Neuron (in vitro differentiated cells): Measurements from ENCODE around the gene TMEM260.

ENCODE experiments used
- H2AFZ ChIP-seq: one replicate; pipeline ENCODE4 v1.6.1; 2013; ENCODE audit warnings: low read depth, mild to moderate bottlenecking, inconsistent platforms, low read length, moderate library complexity
- H3K27me3 ChIP-seq: one replicate; pipeline ENCODE4 v1.6.1; 2013; ENCODE audit warnings: low read length; ENCODE audit not compliant: insufficient read depth
- H3K36me3 ChIP-seq: one replicate; pipeline ENCODE4 v1.6.1; 2013; ENCODE audit warnings: low read length; ENCODE audit not compliant: insufficient read depth
- H3K4me1 ChIP-seq: one replicate; pipeline ENCODE4 v1.6.1; 2013; ENCODE audit warnings: low read length; ENCODE audit not compliant: insufficient read depth
- H3K4me3 ChIP-seq: 2 replicates; pipeline ENCODE4 v1.5.1; 2013; ENCODE audit warnings: mild to moderate bottlenecking, low read length, moderate library complexity
- H3K9me3 ChIP-seq: one replicate; pipeline ENCODE4 v1.6.1; 2013; ENCODE audit warnings: low read length

Gene TMEM260

GRCh38 chr14:56630707-56631106 is 51.1 kb downstream of the TMEM260 start:
- no peak overlapping the region for H3K4me3 ChIP-seq
- no peaks in the 10 kb centered on the region for H3K4me1 ChIP-seq
- no peaks in the 10 kb centered on the region for H3K27me3 ChIP-seq
- H3K36me3 ChIP-seq = peaks cover 53% of the 10 kb centered on the region
- no peak overlapping the region for H2AFZ ChIP-seq
- peaks cover 9% of the 10 kb centered on the region for H3K9me3 ChIP-seq

DNA sequence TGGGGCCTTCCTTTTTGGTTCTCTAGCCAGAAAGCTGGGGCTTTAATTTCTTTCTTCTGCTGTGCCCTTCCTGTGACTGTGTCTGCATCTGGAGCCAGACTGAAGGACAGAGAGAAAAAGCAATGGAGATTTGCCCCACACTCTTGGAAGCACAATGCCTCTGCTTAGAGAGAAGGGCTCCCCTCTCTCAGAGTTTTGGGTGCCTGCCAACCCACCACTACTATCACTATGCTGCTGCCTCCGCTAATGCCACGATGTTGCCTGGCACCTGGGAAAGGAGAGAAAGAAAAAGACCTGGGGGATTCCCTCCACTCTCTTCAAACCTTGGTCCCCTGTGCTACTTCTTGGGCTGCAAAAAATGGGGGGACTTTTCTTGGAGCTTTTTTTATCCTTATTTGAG is 52.6 kb downstream of the TMEM260 start:
- Histone ChIP-seq H3K36me3 (peaks cover 65% of the 10 kb centered on the region), H3K27me3 (no peaks in the 10 kb centered on the region), H3K4me3 (no peak overlapping the region), H3K9me3 (peaks cover 19% of the 10 kb centered on the region), H2AFZ (no peak overlapping the region), H3K4me1 (no peaks in the 10 kb centered on the region)

DNA sequence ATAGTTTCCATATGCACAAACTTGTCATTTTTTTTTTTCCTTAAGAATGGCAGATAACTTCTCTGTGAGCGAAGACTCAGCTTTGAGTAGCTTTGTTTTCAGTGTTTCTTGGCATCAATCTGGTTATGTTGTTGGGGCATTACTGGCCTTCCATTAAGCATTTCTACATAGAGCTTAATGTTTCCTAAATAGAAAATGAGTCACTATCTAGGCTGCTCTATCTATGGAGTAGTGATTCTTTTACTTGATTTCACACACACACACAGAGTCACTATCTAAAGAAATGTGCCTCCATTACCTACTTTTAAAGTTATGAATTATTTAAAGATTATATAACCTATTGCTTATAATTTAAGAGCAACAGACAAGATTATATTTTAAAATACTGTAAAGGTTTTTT is 53.9 kb downstream of the TMEM260 start:
- Histone ChIP-seq H3K9me3 (peaks cover 29% of the 10 kb centered on the region), H3K4me1 (no peaks in the 10 kb centered on the region), H3K36me3 (peaks cover 70% of the 10 kb centered on the region), H2AFZ (no peak overlapping the region), H3K27me3 (no peaks in the 10 kb centered on the region), H3K4me3 (no peak overlapping the region)

DNA sequence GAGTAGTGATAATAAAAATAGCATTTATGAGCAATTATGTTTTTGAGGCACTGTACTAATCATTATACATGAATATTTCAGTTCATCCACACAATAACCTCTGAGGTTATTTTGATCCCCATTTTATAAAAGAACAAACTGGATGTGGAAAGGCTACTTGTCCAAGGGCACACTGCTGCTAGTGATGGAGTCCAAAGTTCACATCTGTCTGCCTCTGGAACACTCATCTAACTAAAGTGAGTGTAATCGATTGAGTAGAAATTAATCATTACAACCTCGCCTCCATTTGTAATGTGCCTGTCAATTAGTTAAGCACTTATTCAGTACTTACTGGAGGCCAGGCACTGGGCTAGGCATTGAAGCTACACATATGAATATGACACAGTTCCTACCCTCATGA is 55.4 kb downstream of the TMEM260 start:
- no peak overlapping the region for H2AFZ ChIP-seq
- H3K36me3 ChIP-seq = peaks cover 75% of the 10 kb centered on the region
- peaks cover 43% of the 10 kb centered on the region for H3K9me3 ChIP-seq
- no peaks in the 10 kb centered on the region for H3K27me3 ChIP-seq
- no peaks in the 10 kb centered on the region for H3K4me1 ChIP-seq
- H3K4me3 ChIP-seq = no peak overlapping the region

- Histone ChIP-seq H3K27me3 (peaks cover 6% of the 10 kb centered on the region), H3K9me3 (peaks cover 3% of the 10 kb centered on the region), H3K4me3 (no peak overlapping the region), H2AFZ (no peak overlapping the region), H3K4me1 (peaks cover 16% of the 10 kb centered on the region), H3K36me3 (peaks cover 7% of the 10 kb centered on the region)
These were observed 67.9 kb downstream of the TMEM260 start for GRCh38 chr14:56647493-56647892.

GRCh38 chr14:56648508-56649301 is 69.1 kb downstream of the TMEM260 start:
- Histone ChIP-seq H3K9me3 (peaks cover 3% of the 10 kb centered on the region), H3K4me1 (peaks cover 16% of the 10 kb centered on the region), H3K27me3 (peaks cover 6% of the 10 kb centered on the region), H2AFZ (no peak overlapping the region), H3K4me3 (no peak overlapping the region), H3K36me3 (peaks cover 7% of the 10 kb centered on the region)

DNA sequence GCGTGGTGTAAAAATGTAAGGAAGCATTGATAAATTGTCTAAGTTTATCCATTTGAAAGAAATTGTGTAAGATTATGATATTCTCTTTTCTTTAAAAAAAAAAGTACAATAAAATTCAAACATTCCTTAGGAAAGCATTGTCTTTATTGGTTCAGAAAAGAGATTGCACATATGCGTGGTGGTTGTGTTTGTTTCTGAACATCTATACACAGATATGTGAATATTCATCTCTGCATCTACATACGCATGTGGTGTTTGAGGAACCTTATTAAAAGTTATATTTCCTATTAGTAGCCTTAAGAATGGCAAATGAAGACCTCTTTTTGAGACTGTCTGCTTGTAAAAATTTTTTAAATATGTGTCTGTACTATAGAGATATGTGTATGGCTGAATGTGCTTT is 69.8 kb downstream of the TMEM260 start:
- peaks cover 7% of the 10 kb centered on the region for H3K36me3 ChIP-seq
- no peak overlapping the region for H3K4me3 ChIP-seq
- H3K9me3 ChIP-seq = peaks cover 3% of the 10 kb centered on the region
- H3K27me3 ChIP-seq = peaks cover 6% of the 10 kb centered on the region
- peaks cover 16% of the 10 kb centered on the region for H3K4me1 ChIP-seq
- H2AFZ ChIP-seq = no peak overlapping the region

DNA sequence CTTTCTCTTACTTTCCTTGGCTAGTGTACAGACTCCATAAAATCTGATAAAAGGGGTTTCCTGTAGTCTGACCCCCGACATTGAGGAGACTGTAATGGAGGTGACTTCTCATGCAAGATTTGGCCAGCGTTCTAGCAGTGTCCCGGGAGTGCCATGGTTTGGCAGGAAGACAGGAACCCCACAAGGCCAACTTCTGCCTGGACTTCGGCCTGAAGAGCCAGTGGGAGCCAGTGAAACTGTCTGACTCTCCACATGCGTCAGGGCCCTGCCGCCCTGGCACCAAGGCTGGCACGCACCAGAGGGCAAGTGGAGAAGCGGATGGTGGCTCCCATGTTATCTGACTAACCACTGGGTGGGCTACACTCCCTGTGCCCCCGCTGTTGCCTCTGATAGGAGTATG is 70.5 kb downstream of the TMEM260 start:
- Histone ChIP-seq H3K27me3 (peaks cover 6% of the 10 kb centered on the region), H3K36me3 (peaks cover 7% of the 10 kb centered on the region), H3K4me3 (no peak overlapping the region), H2AFZ (no peak overlapping the region), H3K4me1 (peaks cover 16% of the 10 kb centered on the region), H3K9me3 (peaks cover 3% of the 10 kb centered on the region)

DNA sequence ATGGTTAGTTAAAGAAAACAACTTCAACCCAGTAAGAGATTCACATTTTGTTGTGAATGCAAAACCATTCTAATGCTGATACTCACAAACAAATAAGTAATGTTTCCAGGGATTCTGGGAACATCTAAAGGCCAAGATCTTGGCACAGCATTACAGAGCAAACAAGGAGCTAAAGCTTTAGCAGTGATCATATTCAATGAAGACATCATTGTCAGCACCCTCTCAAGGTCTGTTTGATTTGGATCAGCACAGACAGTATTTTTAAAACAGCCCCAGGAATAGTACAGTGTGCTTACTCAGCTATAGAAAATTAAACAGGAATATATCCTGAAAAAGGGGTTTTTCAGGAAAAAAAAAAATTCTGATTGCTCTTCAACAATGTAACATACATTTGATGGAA is 71.4 kb downstream of the TMEM260 start:
- Histone ChIP-seq H3K4me1 (peaks cover 16% of the 10 kb centered on the region), H3K36me3 (peaks cover 7% of the 10 kb centered on the region), H2AFZ (no peak overlapping the region), H3K4me3 (no peak overlapping the region), H3K9me3 (peaks cover 3% of the 10 kb centered on the region), H3K27me3 (peaks cover 6% of the 10 kb centered on the region)

- no peak overlapping the region for H2AFZ ChIP-seq
- H3K36me3 ChIP-seq = no peaks in the 10 kb centered on the region
- H3K4me3 ChIP-seq = no peak overlapping the region
- no peaks in the 10 kb centered on the region for H3K4me1 ChIP-seq
- peaks cover 3% of the 10 kb centered on the region for H3K27me3 ChIP-seq
- H3K9me3 ChIP-seq = no peaks in the 10 kb centered on the region
These were observed 78.0 kb downstream of the TMEM260 start for GRCh38 chr14:56657604-56658003.

DNA sequence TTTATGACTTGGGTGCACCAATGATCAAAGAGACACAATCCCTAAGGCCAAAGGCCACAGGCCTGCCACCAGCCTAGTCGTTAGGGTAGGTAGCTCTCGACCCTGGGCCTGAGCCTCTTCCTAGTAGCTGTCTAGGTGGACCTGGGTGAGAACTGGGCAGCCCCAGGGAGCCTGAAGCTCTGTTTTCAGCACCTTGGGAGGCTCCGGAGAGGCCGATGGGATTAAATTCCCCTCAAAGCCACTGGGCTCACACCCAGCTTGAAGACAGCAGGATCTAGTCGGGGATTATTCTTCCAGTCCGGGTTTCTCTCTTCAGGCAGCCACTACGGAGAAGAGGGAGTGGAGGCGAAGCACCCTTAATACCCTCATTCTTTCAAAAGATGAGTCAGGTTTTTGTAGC is 79.8 kb downstream of the TMEM260 start:
- Histone ChIP-seq H3K9me3 (no peaks in the 10 kb centered on the region), H3K4me3 (no peak overlapping the region), H3K36me3 (no peaks in the 10 kb centered on the region), H3K27me3 (peaks cover 3% of the 10 kb centered on the region), H3K4me1 (no peaks in the 10 kb centered on the region), H2AFZ (no peak overlapping the region)

- no peak overlapping the region for H2AFZ ChIP-seq
- H3K4me1 ChIP-seq = no peaks in the 10 kb centered on the region
- no peaks in the 10 kb centered on the region for H3K36me3 ChIP-seq
- peaks cover 3% of the 10 kb centered on the region for H3K27me3 ChIP-seq
- no peak overlapping the region for H3K4me3 ChIP-seq
- H3K9me3 ChIP-seq = no peaks in the 10 kb centered on the region
These were observed 80.5 kb downstream of the TMEM260 start for GRCh38 chr14:56659964-56660551.

- no peaks in the 10 kb centered on the region for H3K9me3 ChIP-seq
- no peak overlapping the region for H3K4me3 ChIP-seq
- H3K4me1 ChIP-seq = no peaks in the 10 kb centered on the region
- peaks cover 3% of the 10 kb centered on the region for H3K27me3 ChIP-seq
- no peak overlapping the region for H2AFZ ChIP-seq
- no peaks in the 10 kb centered on the region for H3K36me3 ChIP-seq
These were observed 81.2 kb downstream of the TMEM260 start for GRCh38 chr14:56660677-56661389.
